HepG2 (cell line): ENCODE data around the gene FOXS1. TPM values are rescaled to one million over a fixed set of nuclear protein-coding genes. Genes with fewer than 3 reads are reported as not detected.

Experiments used
- ATAC-seq: fragments of 200-7000 bp; cut with Tn5 transposase; 3 replicates; pipeline ENCODE4 v1.9.1; 2020; ENCODE audit warnings: mild to moderate bottlenecking, moderate library complexity
- BruUV-seq: library from RNA; stranded (reverse); fragments of 400-500 nt; replicated peaks from 2 replicates; lab custom pipeline; 2021; lab: Mats Ljungman, UMichigan
- CTCF ChIA-PET: fragments of 300-600 bp; formaldehyde crosslinking; extraction: SDS; loops from one replicate; lab custom pipeline; 2021; ENCODE audit warnings: low total read pairs, inconsistent platforms, low intra/inter-chr PET ratio; lab: Yijun Ruan, JAX
- POLR2A ChIA-PET: fragments of 350-600 bp; sonication (Branson Sonifier 250); formaldehyde crosslinking; loops from one replicate; lab custom pipeline; 2020; ENCODE audit warnings: antibody characterized with exemption, inconsistent platforms; lab: Yijun Ruan, JAX
- DNase-seq: peaks from one replicate; pipeline ENCODE4 v3.0.0-alpha.2; 2015; ENCODE audit warnings: low spot score
- FAIRE-seq: peaks from 3 replicates; lab custom pipeline; 2011; peaks lifted over from hg19 to GRCh38; lab: Jason Lieb, UNC
- H2AFZ ChIP-seq: one replicate; pipeline ENCODE4 v1.6.1; 2011; ENCODE audit warnings: low read length, inconsistent platforms
- H3K27ac ChIP-seq: fragments of 300-600 bp; 3 replicates; pipeline ENCODE4 v1.8.0; 2011; ENCODE audit warnings: mixed run types, mild to moderate bottlenecking, mixed read lengths, low read length, inconsistent platforms; ENCODE audit not compliant: insufficient read depth; ENCODE audit errors: extremely low read length
- H3K27me3 ChIP-seq, 2 experiments: fragments of 200-600 bp in 1 of 2; 2 replicates in 1 of 2; 3 replicates in 1 of 2; pipeline versions ENCODE4 v1.6.0 to v1.8.0; 2011; ENCODE audit warnings: low read length in 2 of 2, mild to moderate bottlenecking in 2 of 2, moderate library complexity in 2 of 2, inconsistent platforms in 1 of 2; ENCODE audit not compliant: insufficient read depth in 2 of 2, control insufficient read depth in 1 of 2
- H3K36me3 ChIP-seq, 2 experiments: fragments of 200-600 bp in 1 of 2; replicated peaks in 1 of 2; 2 replicates in 1 of 2; 3 replicates in 1 of 2; pipeline versions ENCODE4 v1.5.1 to v1.8.0; 2011; ENCODE audit warnings: low read length in 2 of 2, inconsistent platforms in 1 of 2; ENCODE audit not compliant: insufficient read depth in 2 of 2, control insufficient read depth in 1 of 2
- H3K4me1 ChIP-seq: 2 replicates; pipeline ENCODE4 v1.5.1; 2012; ENCODE audit warnings: low read length, inconsistent platforms; ENCODE audit not compliant: insufficient read depth
- H3K4me2 ChIP-seq: 2 replicates; pipeline ENCODE4 v1.6.0; 2011; ENCODE audit warnings: low read depth, low read length, inconsistent platforms
- H3K4me3 ChIP-seq, 3 experiments: fragments of 200-600 bp in 1 of 3; sonication (generic), shearing (Covaris generic) in 1 of 3; replicated peaks in 1 of 3; 2 replicates each; pipeline ENCODE4 v1.5.1; 2011 to 2016; ENCODE audit warnings: low read length in 3 of 3, inconsistent platforms in 2 of 3, low read depth in 2 of 3, mild to moderate bottlenecking in 2 of 3, control low read depth in 1 of 3, mixed read lengths in 1 of 3; ENCODE audit not compliant: insufficient read depth in 1 of 3
- H3K79me2 ChIP-seq: one replicate; pipeline ENCODE4 v1.6.1; 2011; ENCODE audit warnings: low read length, inconsistent platforms; ENCODE audit not compliant: insufficient read depth
- H3K9ac ChIP-seq: 2 replicates; pipeline ENCODE4 v1.6.0; 2011; ENCODE audit warnings: mild to moderate bottlenecking, low read depth, low read length, inconsistent platforms; ENCODE audit not compliant: insufficient read depth
- H3K9me3 ChIP-seq: 2 replicates; pipeline ENCODE4 v1.5.1; 2012; ENCODE audit warnings: mild to moderate bottlenecking, low read length
- H4K20me1 ChIP-seq: 2 replicates; pipeline ENCODE4 v1.6.0; 2011; ENCODE audit warnings: inconsistent platforms, mild to moderate bottlenecking, low read length, moderate library complexity; ENCODE audit not compliant: insufficient read depth
- ATM ChIP-seq: fragments of 450-650 bp; IDR thresholded peaks from 2 replicates; pipeline ENCODE4 v1.7.1; 2017; ENCODE audit warnings: mild to moderate bottlenecking, borderline replicate concordance
- FOSL2 ChIP-seq: sonication (generic); formaldehyde crosslinking; IDR thresholded peaks from 2 replicates; pipeline ENCODE4 v1.4.0; 2020; ENCODE audit warnings: missing genetic modification reagents
- FOXJ3 ChIP-seq: sonication (generic); formaldehyde crosslinking; IDR thresholded peaks from 2 replicates; pipeline ENCODE4 v1.4.0; 2020; ENCODE audit warnings: missing genetic modification reagents, mild to moderate bottlenecking, borderline replicate concordance
- GLI4 ChIP-seq: sonication (generic); formaldehyde crosslinking; IDR thresholded peaks from 2 replicates; pipeline ENCODE4 v1.5.1; 2020; ENCODE audit warnings: missing genetic modification reagents, mild to moderate bottlenecking, moderate library complexity, borderline replicate concordance
- HCFC1 ChIP-seq: fragments of 150-350 bp; IDR thresholded peaks from 2 replicates; pipeline ENCODE4 v1.6.1; 2014; ENCODE audit warnings: low read depth, low read length
- NFE2L2 ChIP-seq: fragments of 150-350 bp; IDR thresholded peaks from 2 replicates; pipeline ENCODE4 v1.6.1; 2014; ENCODE audit warnings: low read length
- NFKBIZ ChIP-seq: IDR thresholded peaks from 2 replicates; pipeline ENCODE4 v1.6.1; 2018; ENCODE audit warnings: missing genetic modification reagents, missing compliant biosample characterization
- ZNF354B ChIP-seq: sonication (generic); formaldehyde crosslinking; IDR thresholded peaks from 2 replicates; pipeline ENCODE4 v1.8.0; 2022; ENCODE audit warnings: mild to moderate bottlenecking, missing genetic modification reagents
- ZNF496 ChIP-seq: sonication (generic); formaldehyde crosslinking; IDR thresholded peaks from 2 replicates; pipeline ENCODE4 v1.8.1; 2023; ENCODE audit warnings: mild to moderate bottlenecking, moderate library complexity, missing genetic modification reagents; ENCODE audit not compliant: insufficient replicate concordance
- ZNF547 ChIP-seq: sonication (generic); formaldehyde crosslinking; IDR thresholded peaks from 2 replicates; pipeline ENCODE4 v1.5.1; 2020; ENCODE audit warnings: mild to moderate bottlenecking, missing genetic modification reagents
- ZNF879 ChIP-seq: sonication (generic); formaldehyde crosslinking; IDR thresholded peaks from 2 replicates; pipeline ENCODE4 v1.8.1; 2023; ENCODE audit warnings: missing genetic modification reagents
- whole genome bisulfite sequencing: methylation state at CpG from one replicate; pipeline ENCODE4 v1.1.6; 2017; ENCODE audit warnings: low lambda C conversion rate; 5-methylcytosine and 5-hydroxymethylcytosine counted together
- in situ Hi-C: cut with HindIII; loops from 2 replicates; pipeline ENCODE4 v1.10.0; 2017; ENCODE audit warnings: low pct_unique_long_range_greater_than_20kb; ENCODE audit not compliant: extremely low pct_ligation_motif_present
- intact Hi-C: fragments of 100-400 bp; cut with micrococcal nuclease; formaldehyde crosslinking; loops from one replicate; pipeline ENCODE4 v1.10.0; 2022; ENCODE audit not compliant: unreplicated experiment
- polyA plus RNA-seq, 8 experiments: library from polyadenylated mRNA; depleted of rRNA in 3 of 8; stranded (reverse) in 7 of 8; unstranded in 1 of 8; fragments of >200 nt; fragmentation: Illumina TruSeq in 4 of 8; extraction: Trizol in 4 of 8; gene quantifications; 2 replicates each; pipeline versions ENCODE4 v1.2.1 to v1.2.3, GENCODE V29; 2011 to 2016; ENCODE audit warnings: low read depth in 4 of 8, missing spikeins in 1 of 8, mixed read lengths in 1 of 8; ENCODE audit not compliant: insufficient read depth in 1 of 8
- total RNA-seq, 5 experiments: library from RNA; depleted of rRNA; stranded (reverse); fragments of >200 nt; fragmentation: Illumina TruSeq; extraction: Trizol; gene quantifications; 2 replicates each; pipeline ENCODE4 v1.2.3, GENCODE V29; 2016; ENCODE audit warnings: low read depth in 1 of 5
- TF ChIP-seq, protein P1 (sequence below): sonication (generic); formaldehyde crosslinking; IDR thresholded peaks from 2 replicates; pipeline ENCODE4 v1.4.0; 2020; ENCODE audit warnings: missing genetic modification reagents, borderline replicate concordance
- TF ChIP-seq, protein P2 (sequence below): conservative IDR thresholded peaks from 2 replicates; pipeline ENCODE4 v1.6.1; 2018; ENCODE audit warnings: missing genetic modification reagents
- TF ChIP-seq, protein P3 (sequence below): sonication (generic); formaldehyde crosslinking; IDR thresholded peaks from 2 replicates; pipeline ENCODE4 v1.4.0; 2020; ENCODE audit warnings: missing genetic modification reagents
- TF ChIP-seq, protein P4 (sequence below): IDR thresholded peaks from 2 replicates; pipeline ENCODE4 v1.6.1; 2016; ENCODE audit warnings: low read depth, missing genetic modification reagents, missing compliant biosample characterization

Gene FOXS1
- total and polyA plus RNA-seq, 2 of the 13 experiments (the other 11 are each of a cell fraction or from before 2014, with no cell fraction given), result not detected

DNA sequence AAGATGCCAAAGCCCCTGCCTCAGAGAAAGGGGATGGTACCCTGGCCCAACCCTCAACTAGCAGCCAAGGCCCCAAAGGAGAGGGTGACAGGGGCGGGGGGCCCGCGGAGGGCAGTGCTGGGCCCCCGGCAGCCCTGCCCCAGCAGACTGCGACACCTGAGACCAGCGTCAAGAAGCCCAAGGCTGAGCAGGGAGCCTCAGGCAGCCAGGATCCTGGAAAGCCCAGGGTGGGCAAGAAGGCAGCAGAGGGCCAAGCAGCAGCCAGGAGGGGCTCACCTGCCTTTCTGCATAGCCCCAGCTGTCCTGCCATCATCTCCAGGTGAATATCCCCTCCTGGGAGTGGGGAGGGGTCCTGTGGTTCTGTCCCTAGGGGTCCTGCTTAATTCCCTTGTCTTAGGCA, 25.2 kb downstream of the FOXS1 start:
- ChIA-PET POLR2A (no interaction called here), CTCF (interaction anchor here (1.5 kb wide), 1 partner anchor 212 kb away, joined by 3 read pairs; no protein-coding TSS in a partner anchor)
- H3K4me1 ChIP-seq, result 0 out of 2 replicates have a peak, but pooled peaks cover 7% of the 10 kb centered on the region
- no peak overlapping the region for H3K9ac ChIP-seq
- 0% methylated on average over 1 of the region's 6 CpGs for WGBS
- peaks cover 5 to 41% of the 10 kb centered on the region in 2 experiments for H3K27me3 ChIP-seq
- no peak overlapping the region for H3K4me2 ChIP-seq
- H3K9me3 ChIP-seq, result no peaks in the 10 kb centered on the region
- no peak for FAIRE-seq
- no peak overlapping the region for H3K27ac ChIP-seq
- ATAC-seq, result no peak
- intact Hi-C loops, result loop anchor here (10.0 kb wide), 1 partner anchor 135 kb away; the partner anchor contains the start of gene PDRG1
- H4K20me1 ChIP-seq, result no peaks in the 10 kb centered on the region
- DNase-seq, result no peak
- H3K79me2 ChIP-seq, result no peaks in the 10 kb centered on the region
- H3K4me3 ChIP-seq, result no peak overlapping the region
- in situ Hi-C loops, result loop anchor here (5.0 to 10.0 kb wide), 2 partner anchors 212 to 275 kb away; no protein-coding TSS in a partner anchor
- no peaks in the 10 kb centered on the region for H3K36me3 ChIP-seq
- BruUV-seq, result no TSS peak
- no peak overlapping the region for H2AFZ ChIP-seq
- TF ChIP-seq ZNF496 (CRISPR knock-in tag) (no peak), ZNF547 (CRISPR knock-in tag) (no peak), HCFC1 (no peak), NFKBIZ (no peak), GLI4 (CRISPR knock-in tag) (no peak), FOXJ3 (CRISPR knock-in tag) (no peak), NFE2L2 (no peak), ATM (no peak), ZNF879 (CRISPR knock-in tag) (no peak), FOSL2 (no peak), ZNF354B (CRISPR knock-in tag) (no peak)
- TF ChIP-seq, protein P1, sequence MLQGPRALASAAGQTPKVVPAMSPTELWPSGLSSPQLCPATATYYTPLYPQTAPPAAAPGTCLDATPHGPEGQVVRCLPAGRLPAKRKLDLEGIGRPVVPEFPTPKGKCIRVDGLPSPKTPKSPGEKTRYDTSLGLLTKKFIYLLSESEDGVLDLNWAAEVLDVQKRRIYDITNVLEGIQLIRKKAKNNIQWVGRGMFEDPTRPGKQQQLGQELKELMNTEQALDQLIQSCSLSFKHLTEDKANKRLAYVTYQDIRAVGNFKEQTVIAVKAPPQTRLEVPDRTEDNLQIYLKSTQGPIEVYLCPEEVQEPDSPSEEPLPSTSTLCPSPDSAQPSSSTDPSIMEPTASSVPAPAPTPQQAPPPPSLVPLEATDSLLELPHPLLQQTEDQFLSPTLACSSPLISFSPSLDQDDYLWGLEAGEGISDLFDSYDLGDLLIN (CRISPR knock-in tag), result no peak
- TF ChIP-seq, protein P2, sequence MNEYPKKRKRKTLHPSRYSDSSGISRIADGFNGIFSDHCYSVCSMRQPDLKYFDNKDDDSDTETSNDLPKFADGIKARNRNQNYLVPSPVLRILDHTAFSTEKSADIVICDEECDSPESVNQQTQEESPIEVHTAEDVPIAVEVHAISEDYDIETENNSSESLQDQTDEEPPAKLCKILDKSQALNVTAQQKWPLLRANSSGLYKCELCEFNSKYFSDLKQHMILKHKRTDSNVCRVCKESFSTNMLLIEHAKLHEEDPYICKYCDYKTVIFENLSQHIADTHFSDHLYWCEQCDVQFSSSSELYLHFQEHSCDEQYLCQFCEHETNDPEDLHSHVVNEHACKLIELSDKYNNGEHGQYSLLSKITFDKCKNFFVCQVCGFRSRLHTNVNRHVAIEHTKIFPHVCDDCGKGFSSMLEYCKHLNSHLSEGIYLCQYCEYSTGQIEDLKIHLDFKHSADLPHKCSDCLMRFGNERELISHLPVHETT (CRISPR knock-in tag), result no peak
- TF ChIP-seq, protein P3, sequence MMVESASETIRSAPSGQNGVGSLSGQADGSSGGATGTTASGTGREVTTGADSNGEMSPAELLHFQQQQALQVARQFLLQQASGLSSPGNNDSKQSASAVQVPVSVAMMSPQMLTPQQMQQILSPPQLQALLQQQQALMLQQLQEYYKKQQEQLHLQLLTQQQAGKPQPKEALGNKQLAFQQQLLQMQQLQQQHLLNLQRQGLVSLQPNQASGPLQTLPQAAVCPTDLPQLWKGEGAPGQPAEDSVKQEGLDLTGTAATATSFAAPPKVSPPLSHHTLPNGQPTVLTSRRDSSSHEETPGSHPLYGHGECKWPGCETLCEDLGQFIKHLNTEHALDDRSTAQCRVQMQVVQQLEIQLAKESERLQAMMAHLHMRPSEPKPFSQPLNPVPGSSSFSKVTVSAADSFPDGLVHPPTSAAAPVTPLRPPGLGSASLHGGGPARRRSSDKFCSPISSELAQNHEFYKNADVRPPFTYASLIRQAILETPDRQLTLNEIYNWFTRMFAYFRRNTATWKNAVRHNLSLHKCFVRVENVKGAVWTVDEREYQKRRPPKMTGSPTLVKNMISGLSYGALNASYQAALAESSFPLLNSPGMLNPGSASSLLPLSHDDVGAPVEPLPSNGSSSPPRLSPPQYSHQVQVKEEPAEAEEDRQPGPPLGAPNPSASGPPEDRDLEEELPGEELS (CRISPR knock-in tag), result no peak
- TF ChIP-seq, protein P4, sequence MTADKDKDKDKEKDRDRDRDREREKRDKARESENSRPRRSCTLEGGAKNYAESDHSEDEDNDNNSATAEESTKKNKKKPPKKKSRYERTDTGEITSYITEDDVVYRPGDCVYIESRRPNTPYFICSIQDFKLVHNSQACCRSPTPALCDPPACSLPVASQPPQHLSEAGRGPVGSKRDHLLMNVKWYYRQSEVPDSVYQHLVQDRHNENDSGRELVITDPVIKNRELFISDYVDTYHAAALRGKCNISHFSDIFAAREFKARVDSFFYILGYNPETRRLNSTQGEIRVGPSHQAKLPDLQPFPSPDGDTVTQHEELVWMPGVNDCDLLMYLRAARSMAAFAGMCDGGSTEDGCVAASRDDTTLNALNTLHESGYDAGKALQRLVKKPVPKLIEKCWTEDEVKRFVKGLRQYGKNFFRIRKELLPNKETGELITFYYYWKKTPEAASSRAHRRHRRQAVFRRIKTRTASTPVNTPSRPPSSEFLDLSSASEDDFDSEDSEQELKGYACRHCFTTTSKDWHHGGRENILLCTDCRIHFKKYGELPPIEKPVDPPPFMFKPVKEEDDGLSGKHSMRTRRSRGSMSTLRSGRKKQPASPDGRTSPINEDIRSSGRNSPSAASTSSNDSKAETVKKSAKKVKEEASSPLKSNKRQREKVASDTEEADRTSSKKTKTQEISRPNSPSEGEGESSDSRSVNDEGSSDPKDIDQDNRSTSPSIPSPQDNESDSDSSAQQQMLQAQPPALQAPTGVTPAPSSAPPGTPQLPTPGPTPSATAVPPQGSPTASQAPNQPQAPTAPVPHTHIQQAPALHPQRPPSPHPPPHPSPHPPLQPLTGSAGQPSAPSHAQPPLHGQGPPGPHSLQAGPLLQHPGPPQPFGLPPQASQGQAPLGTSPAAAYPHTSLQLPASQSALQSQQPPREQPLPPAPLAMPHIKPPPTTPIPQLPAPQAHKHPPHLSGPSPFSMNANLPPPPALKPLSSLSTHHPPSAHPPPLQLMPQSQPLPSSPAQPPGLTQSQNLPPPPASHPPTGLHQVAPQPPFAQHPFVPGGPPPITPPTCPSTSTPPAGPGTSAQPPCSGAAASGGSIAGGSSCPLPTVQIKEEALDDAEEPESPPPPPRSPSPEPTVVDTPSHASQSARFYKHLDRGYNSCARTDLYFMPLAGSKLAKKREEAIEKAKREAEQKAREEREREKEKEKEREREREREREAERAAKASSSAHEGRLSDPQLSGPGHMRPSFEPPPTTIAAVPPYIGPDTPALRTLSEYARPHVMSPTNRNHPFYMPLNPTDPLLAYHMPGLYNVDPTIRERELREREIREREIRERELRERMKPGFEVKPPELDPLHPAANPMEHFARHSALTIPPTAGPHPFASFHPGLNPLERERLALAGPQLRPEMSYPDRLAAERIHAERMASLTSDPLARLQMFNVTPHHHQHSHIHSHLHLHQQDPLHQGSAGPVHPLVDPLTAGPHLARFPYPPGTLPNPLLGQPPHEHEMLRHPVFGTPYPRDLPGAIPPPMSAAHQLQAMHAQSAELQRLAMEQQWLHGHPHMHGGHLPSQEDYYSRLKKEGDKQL (CRISPR knock-in tag), result no peak
